IMR-90 (cell line): ENCODE measurements around the gene TMC7. TPM values are rescaled to one million over a fixed set of nuclear protein-coding genes. Genes with fewer than 3 reads are reported as not detected.

Source experiments
- ATAC-seq: fragments of 200-7000 bp; cut with Tn5 transposase; 2 replicates; pipeline ENCODE4 v1.9.1; 2020; ENCODE audit warnings: low read depth, mild to moderate bottlenecking, moderate library complexity
- BruUV-seq: library from RNA; stranded (reverse); fragments of 400-500 nt; replicated peaks from 2 replicates; lab custom pipeline; 2021; lab: Mats Ljungman, UMichigan
- CTCF ChIA-PET: fragments of 300-600 bp; formaldehyde crosslinking; extraction: SDS; loops from one replicate; lab custom pipeline; 2021; ENCODE audit warnings: antibody characterized with exemption; lab: Yijun Ruan, JAX
- POLR2A ChIA-PET: fragments of 300-600 bp; sonication (Branson Sonifier 250); formaldehyde crosslinking; loops from one replicate; lab custom pipeline; 2022; ENCODE audit warnings: antibody characterized with exemption; ENCODE audit not compliant: unreplicated experiment; lab: Charles Lee
- DNase-seq: peaks from one replicate; pipeline ENCODE4 v3.0.0; 2013
- H2AFZ ChIP-seq: replicated peaks from 2 replicates; pipeline ENCODE3; 2013; ENCODE audit warnings: low read length, mild to moderate bottlenecking; ENCODE audit not compliant: poor library complexity
- H2AK5ac ChIP-seq: 2 replicates; pipeline ENCODE4 v1.6.1; 2013; ENCODE audit warnings: low read depth, low read length, inconsistent platforms
- H2AK9ac ChIP-seq: replicated peaks from 2 replicates; pipeline ENCODE3; 2013; ENCODE audit warnings: mild to moderate bottlenecking, low read depth, low read length, moderate library complexity; ENCODE audit not compliant: poor library complexity
- H2BK120ac ChIP-seq: 2 replicates; pipeline ENCODE4 v1.6.1; 2013; ENCODE audit warnings: low read depth, low read length, inconsistent platforms
- H2BK15ac ChIP-seq: 3 replicates; pipeline ENCODE4 v1.6.1; 2013; ENCODE audit warnings: low read depth, low read length, inconsistent platforms
- H2BK20ac ChIP-seq: 2 replicates; pipeline ENCODE4 v1.6.1; 2013; ENCODE audit warnings: low read depth, mild to moderate bottlenecking, inconsistent platforms, low read length, moderate library complexity
- H2BK5ac ChIP-seq: 2 replicates; pipeline ENCODE4 v1.6.1; 2013; ENCODE audit warnings: mild to moderate bottlenecking, low read depth, low read length, inconsistent platforms; ENCODE audit not compliant: poor library complexity, severe bottlenecking
- H3K14ac ChIP-seq: replicated peaks from 2 replicates; pipeline ENCODE4 v1.6.1; 2013; ENCODE audit warnings: low read depth, low read length, inconsistent platforms
- H3K18ac ChIP-seq: 2 replicates; pipeline ENCODE4 v1.6.1; 2013; ENCODE audit warnings: low read depth, low read length, control low read depth
- H3K23ac ChIP-seq: 2 replicates; pipeline ENCODE4 v1.6.1; 2013; ENCODE audit warnings: low read depth, low read length, inconsistent platforms
- H3K27ac ChIP-seq: 2 replicates; pipeline ENCODE4 v1.5.1; 2013; ENCODE audit warnings: mild to moderate bottlenecking, control low read depth, low read length; ENCODE audit not compliant: insufficient read depth
- H3K27me3 ChIP-seq: 2 replicates; pipeline ENCODE4 v1.6.1; 2013; ENCODE audit warnings: low read length; ENCODE audit not compliant: control insufficient read depth, insufficient read depth
- H3K36me3 ChIP-seq: 2 replicates; pipeline ENCODE4 v1.6.1; 2013; ENCODE audit warnings: low read length, mixed read lengths; ENCODE audit not compliant: control insufficient read depth, insufficient read depth
- H3K4ac ChIP-seq: 2 replicates; pipeline ENCODE4 v1.6.1; 2013; ENCODE audit warnings: low read depth, low read length, inconsistent platforms
- H3K4me1 ChIP-seq: 2 replicates; pipeline ENCODE4 v1.6.1; 2013; ENCODE audit warnings: low read length, mixed read lengths; ENCODE audit not compliant: control insufficient read depth, insufficient read depth
- H3K4me2 ChIP-seq: 2 replicates; pipeline ENCODE4 v1.6.1; 2013; ENCODE audit warnings: low read depth, mild to moderate bottlenecking, control low read depth, low read length, moderate library complexity
- H3K4me3 ChIP-seq: 2 replicates; pipeline ENCODE4 v1.5.1; 2013; ENCODE audit warnings: low read depth, mild to moderate bottlenecking, control low read depth, low read length, moderate library complexity; ENCODE audit not compliant: insufficient read depth
- H3K56ac ChIP-seq: 2 replicates; pipeline ENCODE4 v1.6.1; 2013; ENCODE audit warnings: low read length, inconsistent platforms; ENCODE audit not compliant: insufficient read depth; ENCODE audit errors: extremely low read depth
- H3K79me1 ChIP-seq, 2 experiments: 2 replicates each; pipeline ENCODE4 v1.6.1; 2013; ENCODE audit warnings: low read length in 2 of 2, inconsistent platforms in 1 of 2, low read depth in 1 of 2
- H3K9ac ChIP-seq: 2 replicates; pipeline ENCODE4 v1.6.1; 2013; ENCODE audit warnings: low read depth, low read length, control low read depth
- H3K9me1 ChIP-seq: 2 replicates; pipeline ENCODE4 v1.6.1; 2013; ENCODE audit warnings: low read length, inconsistent platforms; ENCODE audit not compliant: insufficient read depth
- H3K9me3 ChIP-seq: 2 replicates; pipeline ENCODE4 v1.6.1; 2013; ENCODE audit warnings: low read length; ENCODE audit not compliant: control insufficient read depth, insufficient read depth
- H4K20me1 ChIP-seq: 2 replicates; pipeline ENCODE4 v1.6.1; 2013; ENCODE audit warnings: low read length, inconsistent platforms; ENCODE audit not compliant: insufficient read depth
- H4K5ac ChIP-seq: 2 replicates; pipeline ENCODE4 v1.6.1; 2013; ENCODE audit warnings: mild to moderate bottlenecking, low read depth, low read length, control low read depth
- H4K8ac ChIP-seq, 2 experiments: 2 replicates each; pipeline ENCODE4 v1.6.1; 2013; ENCODE audit warnings: low read depth in 2 of 2, low read length in 2 of 2, control low read depth in 1 of 2, inconsistent platforms in 1 of 2
- H4K91ac ChIP-seq: 2 replicates; pipeline ENCODE4 v1.6.1; 2013; ENCODE audit warnings: low read depth, low read length, inconsistent platforms; ENCODE audit not compliant: insufficient read depth
- BHLHE40 ChIP-seq: fragments of 150-350 bp; IDR thresholded peaks from 2 replicates; pipeline ENCODE4 v1.6.1; 2016; ENCODE audit warnings: mild to moderate bottlenecking, low read depth, low read length
- CEBPB ChIP-seq: IDR thresholded peaks from 2 replicates; pipeline ENCODE4 v1.6.1; 2012; ENCODE audit warnings: low read depth, low read length, improper control_type of control experiment
- CHD1 ChIP-seq: IDR thresholded peaks from 2 replicates; pipeline ENCODE4 v1.6.1; 2012; ENCODE audit warnings: low read depth, low read length, improper control_type of control experiment
- FOS ChIP-seq: fragments of 150-350 bp; IDR thresholded peaks from 2 replicates; pipeline ENCODE4 v1.6.1; 2016; ENCODE audit warnings: low read depth, low read length
- MAFK ChIP-seq: IDR thresholded peaks from 2 replicates; pipeline ENCODE4 v1.6.1; 2012; ENCODE audit warnings: low read depth, low read length, improper control_type of control experiment
- MAZ ChIP-seq: IDR thresholded peaks from 2 replicates; pipeline ENCODE4 v1.6.1; 2012; ENCODE audit warnings: low read depth, mild to moderate bottlenecking, low read length, improper control_type of control experiment, moderate library complexity, borderline replicate concordance
- MXI1 ChIP-seq: IDR thresholded peaks from 2 replicates; pipeline ENCODE4 v1.6.1; 2012; ENCODE audit warnings: low read depth, mild to moderate bottlenecking, low read length, moderate library complexity, borderline replicate concordance
- NFE2L2 ChIP-seq: fragments of 150-350 bp; IDR thresholded peaks from 2 replicates; pipeline ENCODE4 v1.6.1; 2016; ENCODE audit warnings: low read depth, mild to moderate bottlenecking, low read length
- POLR2A ChIP-seq: IDR thresholded peaks from 2 replicates; pipeline ENCODE4 v1.6.1; 2012; ENCODE audit warnings: mild to moderate bottlenecking, low read depth, low read length
- RAD21 ChIP-seq: IDR thresholded peaks from 2 replicates; pipeline ENCODE4 v1.6.1; 2012; ENCODE audit warnings: low read length, improper control_type of control experiment
- RCOR1 ChIP-seq: IDR thresholded peaks from 2 replicates; pipeline ENCODE4 v1.6.1; 2012; ENCODE audit warnings: mild to moderate bottlenecking, low read length, improper control_type of control experiment; ENCODE audit not compliant: insufficient replicate concordance
- RFX5 ChIP-seq: IDR thresholded peaks from 2 replicates; pipeline ENCODE4 v1.8.0; 2012; ENCODE audit warnings: low read depth, mild to moderate bottlenecking, low read length, moderate library complexity
- SMC3 ChIP-seq: fragments of 150-350 bp; IDR thresholded peaks from 2 replicates; pipeline ENCODE4 v1.6.1; 2016; ENCODE audit warnings: low read depth, mild to moderate bottlenecking, antibody characterized with exemption, low read length, moderate library complexity
- USF2 ChIP-seq: fragments of 150-350 bp; IDR thresholded peaks from 2 replicates; pipeline ENCODE4 v1.6.1; 2017; ENCODE audit warnings: mild to moderate bottlenecking, antibody characterized with exemption, low read length, low read depth
- WGBS, 2 experiments: methylation state at CpG; one replicate each; pipeline versions ENCODE4 v1.1.5 to v1.1.7; 2013; ENCODE audit warnings: missing lambda C conversion rate in 2 of 2; ENCODE audit not compliant: insufficient read length in 1 of 2; ENCODE audit errors: extremely low coverage in 2 of 2; 5-methylcytosine and 5-hydroxymethylcytosine counted together
- dilution Hi-C: fragments of 300-500 bp; cut with HindIII; formaldehyde crosslinking; loops from one replicate; pipeline ENCODE4 v1.14.3; 2018; ENCODE audit warnings: low sequenced_read_pairs; ENCODE audit not compliant: unreplicated experiment
- in situ Hi-C: fragments of 300-500 bp; cut with MboI; formaldehyde crosslinking; loops from 3 replicates; pipeline ENCODE4 v1.14.3; 2019; ENCODE audit warnings: low sequenced_read_pairs, inconsistent platforms, mixed read lengths
- intact Hi-C: fragments of 100-400 bp; cut with micrococcal nuclease; formaldehyde crosslinking; loops from 2 replicates; pipeline ENCODE4 v1.10.0; 2022
- polyA plus RNA-seq, 3 experiments: library from polyadenylated mRNA; depleted of rRNA; stranded (reverse); fragments of >200 nt; gene quantifications; 2 replicates each; pipeline ENCODE4 v1.2.3, GENCODE V29; 2012; ENCODE audit warnings: low replicate concordance in 1 of 3
- total RNA-seq: library from RNA; depleted of rRNA; stranded (reverse); fragments of >200 nt; gene quantifications from 2 replicates; pipeline ENCODE4 v1.2.3, GENCODE V29; 2012
- TF ChIP-seq, protein P1 (sequence below): fragments of 150-350 bp; IDR thresholded peaks from 2 replicates; pipeline ENCODE4 v1.6.1; 2016; ENCODE audit warnings: low read depth, mild to moderate bottlenecking, low read length, moderate library complexity, borderline replicate concordance
- TF ChIP-seq, protein P2 (sequence below): conservative IDR thresholded peaks from 2 replicates; pipeline ENCODE4 v1.5.1; 2012; ENCODE audit warnings: mild to moderate bottlenecking, low read depth, low read length, improper control_type of control experiment

The TMC7 gene
- total and polyA plus RNA-seq, 2 of the 4 experiments (the other 2 are of a cell fraction): 0.27 to 0.36 TPM

GRCh38 chr16:18959031-18959505 lies 24.7 kb upstream of the TMC7 start:
- H3K18ac ChIP-seq: no peak overlapping the region
- H3K4me3 ChIP-seq: no peak overlapping the region
- TF ChIP-seq SMC3: no peak
- TF ChIP-seq RFX5: no peak
- TF ChIP-seq, protein P1, sequence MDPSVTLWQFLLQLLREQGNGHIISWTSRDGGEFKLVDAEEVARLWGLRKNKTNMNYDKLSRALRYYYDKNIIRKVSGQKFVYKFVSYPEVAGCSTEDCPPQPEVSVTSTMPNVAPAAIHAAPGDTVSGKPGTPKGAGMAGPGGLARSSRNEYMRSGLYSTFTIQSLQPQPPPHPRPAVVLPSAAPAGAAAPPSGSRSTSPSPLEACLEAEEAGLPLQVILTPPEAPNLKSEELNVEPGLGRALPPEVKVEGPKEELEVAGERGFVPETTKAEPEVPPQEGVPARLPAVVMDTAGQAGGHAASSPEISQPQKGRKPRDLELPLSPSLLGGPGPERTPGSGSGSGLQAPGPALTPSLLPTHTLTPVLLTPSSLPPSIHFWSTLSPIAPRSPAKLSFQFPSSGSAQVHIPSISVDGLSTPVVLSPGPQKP: no peak
- no peak for TF ChIP-seq BHLHE40
- no peak for TF ChIP-seq RCOR1
- TF ChIP-seq NFE2L2: no peak
- no peak for TF ChIP-seq CEBPB
- TF ChIP-seq, protein P2, sequence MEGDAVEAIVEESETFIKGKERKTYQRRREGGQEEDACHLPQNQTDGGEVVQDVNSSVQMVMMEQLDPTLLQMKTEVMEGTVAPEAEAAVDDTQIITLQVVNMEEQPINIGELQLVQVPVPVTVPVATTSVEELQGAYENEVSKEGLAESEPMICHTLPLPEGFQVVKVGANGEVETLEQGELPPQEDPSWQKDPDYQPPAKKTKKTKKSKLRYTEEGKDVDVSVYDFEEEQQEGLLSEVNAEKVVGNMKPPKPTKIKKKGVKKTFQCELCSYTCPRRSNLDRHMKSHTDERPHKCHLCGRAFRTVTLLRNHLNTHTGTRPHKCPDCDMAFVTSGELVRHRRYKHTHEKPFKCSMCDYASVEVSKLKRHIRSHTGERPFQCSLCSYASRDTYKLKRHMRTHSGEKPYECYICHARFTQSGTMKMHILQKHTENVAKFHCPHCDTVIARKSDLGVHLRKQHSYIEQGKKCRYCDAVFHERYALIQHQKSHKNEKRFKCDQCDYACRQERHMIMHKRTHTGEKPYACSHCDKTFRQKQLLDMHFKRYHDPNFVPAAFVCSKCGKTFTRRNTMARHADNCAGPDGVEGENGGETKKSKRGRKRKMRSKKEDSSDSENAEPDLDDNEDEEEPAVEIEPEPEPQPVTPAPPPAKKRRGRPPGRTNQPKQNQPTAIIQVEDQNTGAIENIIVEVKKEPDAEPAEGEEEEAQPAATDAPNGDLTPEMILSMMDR: no peak
- TF ChIP-seq FOS: no peak
- no peak for TF ChIP-seq MAFK
- TF ChIP-seq CHD1: no peak
- no peak for TF ChIP-seq POLR2A
- no peak for TF ChIP-seq MAZ
- TF ChIP-seq RAD21: no peak
- no peak for TF ChIP-seq USF2
- no peak for TF ChIP-seq MXI1
- BruUV-seq: no TSS peak
- H3K79me1 ChIP-seq: no peaks in the 10 kb centered on the region
- DNase-seq (peak; percentile 3), ATAC-seq (no peak)
- no peaks in the 10 kb centered on the region for H3K9me1 ChIP-seq
- H4K8ac ChIP-seq: peak overlapping the region in 1 of 2 experiments; percentile 20; a peak in 1 of 4 replicates
- H3K27ac ChIP-seq: no peak overlapping the region
- no peaks in the 10 kb centered on the region for H4K20me1 ChIP-seq
- dilution Hi-C loops (no loop called here), in situ Hi-C loops (no loop called here), intact Hi-C loops (no loop called here)
- H3K27me3 ChIP-seq: peaks cover 6% of the 10 kb centered on the region
- no peak overlapping the region for H4K5ac ChIP-seq
- H2AK9ac ChIP-seq: no peak overlapping the region
- no peak overlapping the region for H2BK120ac ChIP-seq
- H2BK15ac ChIP-seq: no peak overlapping the region
- H3K36me3 ChIP-seq: no peaks in the 10 kb centered on the region
- H2BK5ac ChIP-seq: no peak overlapping the region
- POLR2A ChIA-PET: no interaction called here
- no peaks in the 10 kb centered on the region for H3K4me1 ChIP-seq
- no peaks in the 10 kb centered on the region for H3K9me3 ChIP-seq
- H4K91ac ChIP-seq: no peak overlapping the region
- H2BK20ac ChIP-seq: no peak overlapping the region
- H2AK5ac ChIP-seq: no peak overlapping the region
- H3K56ac ChIP-seq: no peak overlapping the region
- H3K9ac ChIP-seq: no peak overlapping the region
- WGBS, 2 experiments: no CpG with 5 or more reads among the region's 2 CpGs
- H3K14ac ChIP-seq: no peak overlapping the region
- CTCF ChIA-PET: interaction anchor here (0.9 to 1.1 kb wide), 2 partner anchors 13 to 25 kb away, joined by 4 to 5 read pairs; partner anchors contain the start of gene TMC7
- no peak overlapping the region for H2AFZ ChIP-seq
- no peak overlapping the region for H3K4me2 ChIP-seq
- H3K4ac ChIP-seq: no peak overlapping the region
- H3K23ac ChIP-seq: no peak overlapping the region
